ENCODE data around the gene CD48. TPM values are rescaled to one million over a fixed set of nuclear protein-coding genes. Genes with fewer than 3 reads are reported as not detected.

CD48 gene
- total RNA-seq, 1 donor from 2014 or later: not detected

DNA sequence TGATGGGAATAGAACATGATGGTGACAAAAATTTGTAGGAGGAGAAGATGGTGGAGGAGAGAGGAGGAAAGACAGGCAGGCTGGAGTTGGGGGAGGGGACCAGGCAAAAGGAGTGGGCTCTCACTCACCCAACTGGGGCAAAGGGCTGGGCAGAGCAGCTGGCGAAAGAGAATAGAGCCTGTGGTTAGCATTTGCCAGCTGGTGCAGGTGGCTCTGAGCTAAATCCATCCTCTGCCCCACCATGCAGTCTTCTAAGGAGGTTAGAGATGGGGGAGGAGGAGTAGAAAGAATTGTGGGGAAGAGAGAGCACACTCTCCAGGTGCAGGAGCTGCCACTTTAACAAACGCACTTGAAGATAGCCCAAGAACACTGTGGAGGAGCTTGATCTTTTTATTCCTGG, 37.2 kb downstream of the CD48 start:
- no peak for DNase-seq (ENCODE audit: low spot score)
- peaks cover 3% of the 10 kb centered on the region for H3K9me3 Mint-ChIP-seq (ENCODE audit: low read depth)
- H3K27ac Mint-ChIP-seq (ENCODE audit: unreplicated experiment): no peak overlapping the region
- TF ChIP-seq, protein P1, sequence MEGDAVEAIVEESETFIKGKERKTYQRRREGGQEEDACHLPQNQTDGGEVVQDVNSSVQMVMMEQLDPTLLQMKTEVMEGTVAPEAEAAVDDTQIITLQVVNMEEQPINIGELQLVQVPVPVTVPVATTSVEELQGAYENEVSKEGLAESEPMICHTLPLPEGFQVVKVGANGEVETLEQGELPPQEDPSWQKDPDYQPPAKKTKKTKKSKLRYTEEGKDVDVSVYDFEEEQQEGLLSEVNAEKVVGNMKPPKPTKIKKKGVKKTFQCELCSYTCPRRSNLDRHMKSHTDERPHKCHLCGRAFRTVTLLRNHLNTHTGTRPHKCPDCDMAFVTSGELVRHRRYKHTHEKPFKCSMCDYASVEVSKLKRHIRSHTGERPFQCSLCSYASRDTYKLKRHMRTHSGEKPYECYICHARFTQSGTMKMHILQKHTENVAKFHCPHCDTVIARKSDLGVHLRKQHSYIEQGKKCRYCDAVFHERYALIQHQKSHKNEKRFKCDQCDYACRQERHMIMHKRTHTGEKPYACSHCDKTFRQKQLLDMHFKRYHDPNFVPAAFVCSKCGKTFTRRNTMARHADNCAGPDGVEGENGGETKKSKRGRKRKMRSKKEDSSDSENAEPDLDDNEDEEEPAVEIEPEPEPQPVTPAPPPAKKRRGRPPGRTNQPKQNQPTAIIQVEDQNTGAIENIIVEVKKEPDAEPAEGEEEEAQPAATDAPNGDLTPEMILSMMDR (IDR thresholded peaks at IDR 0.05): no peak
- no peak overlapping the region for H3K4me3 Mint-ChIP-seq (ENCODE audit: unreplicated experiment)
- H3K36me3 Mint-ChIP-seq (ENCODE audit: low read depth): no peaks in the 10 kb centered on the region
- no peaks in the 10 kb centered on the region for H3K4me1 Mint-ChIP-seq (ENCODE audit: low read depth)
- H3K27me3 Mint-ChIP-seq (ENCODE audit: low read depth): peaks cover 29% of the 10 kb centered on the region

DNA sequence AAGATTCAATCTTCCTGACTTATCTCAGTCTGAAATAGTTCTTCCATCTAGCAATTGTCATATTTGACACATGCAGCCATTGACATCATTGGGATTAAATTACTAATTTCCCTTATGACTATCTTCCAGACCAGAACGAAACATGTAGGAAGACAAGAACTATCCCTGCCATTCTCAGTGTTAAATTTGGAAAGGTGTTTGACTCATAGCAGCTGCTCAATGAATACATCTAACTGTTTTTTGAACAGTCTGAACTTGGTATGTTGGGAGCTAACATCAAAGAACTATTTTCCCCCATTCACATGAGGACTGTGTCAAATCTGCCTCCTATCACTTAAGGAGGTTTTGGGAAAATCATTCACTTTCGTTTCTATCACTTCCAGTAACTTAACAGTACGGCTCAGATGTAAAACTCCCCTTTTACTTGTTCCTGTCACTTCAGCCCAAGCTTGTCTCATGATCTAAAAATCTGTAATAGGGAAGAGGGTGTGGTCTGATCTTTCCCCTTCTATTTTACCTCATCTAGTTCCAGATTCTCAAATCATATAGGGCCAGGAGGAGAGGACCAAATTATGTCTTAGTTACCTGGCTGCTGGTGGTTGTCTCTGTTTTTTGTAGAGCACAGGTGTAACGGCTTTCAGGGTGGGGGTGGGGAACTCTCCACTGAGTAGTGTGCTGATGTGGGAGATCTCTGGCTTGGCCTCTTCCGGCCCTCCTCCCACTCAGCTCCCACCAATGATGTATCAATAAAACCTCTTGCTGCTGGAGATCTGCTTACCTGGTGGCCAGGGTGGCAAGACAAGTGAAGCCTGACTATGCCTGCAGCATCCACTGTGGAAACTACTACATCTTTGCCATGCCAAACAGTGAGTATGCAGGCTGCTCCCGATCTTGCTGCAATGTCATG, 38.6 kb downstream of the CD48 start:
- H3K4me1 Mint-ChIP-seq (ENCODE audit: low read depth): no peaks in the 10 kb centered on the region
- H3K36me3 Mint-ChIP-seq (ENCODE audit: low read depth): no peaks in the 10 kb centered on the region
- no peak for DNase-seq (ENCODE audit: low spot score)
- no peak overlapping the region for H3K4me3 Mint-ChIP-seq (ENCODE audit: unreplicated experiment)
- no peak overlapping the region for H3K27ac Mint-ChIP-seq (ENCODE audit: unreplicated experiment)
- H3K27me3 Mint-ChIP-seq (ENCODE audit: low read depth): peaks cover 20% of the 10 kb centered on the region
- H3K9me3 Mint-ChIP-seq (ENCODE audit: low read depth): peaks cover 5% of the 10 kb centered on the region
- TF ChIP-seq, protein P1 (IDR thresholded peaks at IDR 0.05): no peak

DNA sequence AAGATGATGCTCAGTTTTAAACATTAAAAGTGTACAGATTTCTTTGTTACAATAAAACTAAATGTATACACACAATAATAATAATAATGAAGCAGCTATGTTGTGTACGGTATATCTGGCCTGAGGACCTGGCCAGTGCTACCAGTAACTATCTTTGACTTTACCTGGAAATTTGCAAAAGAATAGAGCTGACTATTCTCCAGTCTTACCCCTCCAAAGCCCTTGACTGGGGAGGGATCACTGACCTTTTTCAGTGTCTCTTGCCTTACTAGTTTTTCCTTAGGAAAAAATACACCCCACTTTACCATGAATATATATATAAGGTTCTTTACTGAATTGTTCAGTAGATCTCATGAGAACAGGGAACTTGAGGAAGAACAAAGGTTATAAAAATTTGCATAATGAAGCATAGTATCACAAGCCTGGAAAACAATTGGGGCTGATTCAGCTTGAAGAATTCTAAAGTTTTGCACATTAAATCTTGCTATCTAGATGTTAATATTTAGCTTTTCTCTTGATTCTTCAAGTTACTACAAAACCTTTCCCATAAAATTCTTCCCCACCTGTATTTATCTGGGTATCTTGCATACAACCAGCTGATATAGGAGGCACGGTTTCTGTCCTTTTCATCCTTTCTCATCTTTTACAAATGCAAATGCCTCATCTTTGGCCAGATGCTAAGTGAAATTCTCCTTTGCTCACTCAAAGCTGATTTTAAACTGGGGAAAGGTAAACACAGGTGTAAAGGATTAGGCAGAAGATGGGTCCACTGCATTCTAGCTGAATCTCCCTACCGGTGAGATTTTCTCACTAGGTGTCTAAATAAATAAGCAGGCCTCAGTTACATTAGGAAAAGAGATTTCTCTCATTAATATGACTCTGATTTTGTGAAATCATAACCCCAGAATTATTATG, 39.8 kb downstream of the CD48 start:
- H3K27me3 Mint-ChIP-seq (ENCODE audit: low read depth): peaks cover 10% of the 10 kb centered on the region
- H3K4me1 Mint-ChIP-seq (ENCODE audit: low read depth): no peaks in the 10 kb centered on the region
- H3K36me3 Mint-ChIP-seq (ENCODE audit: low read depth): no peaks in the 10 kb centered on the region
- H3K27ac Mint-ChIP-seq (ENCODE audit: unreplicated experiment): no peak overlapping the region
- DNase-seq (ENCODE audit: low spot score): no peak
- peaks cover 5% of the 10 kb centered on the region for H3K9me3 Mint-ChIP-seq (ENCODE audit: low read depth)
- TF ChIP-seq, protein P1 (IDR thresholded peaks at IDR 0.05): no peak
- no peak overlapping the region for H3K4me3 Mint-ChIP-seq (ENCODE audit: unreplicated experiment)

DNA sequence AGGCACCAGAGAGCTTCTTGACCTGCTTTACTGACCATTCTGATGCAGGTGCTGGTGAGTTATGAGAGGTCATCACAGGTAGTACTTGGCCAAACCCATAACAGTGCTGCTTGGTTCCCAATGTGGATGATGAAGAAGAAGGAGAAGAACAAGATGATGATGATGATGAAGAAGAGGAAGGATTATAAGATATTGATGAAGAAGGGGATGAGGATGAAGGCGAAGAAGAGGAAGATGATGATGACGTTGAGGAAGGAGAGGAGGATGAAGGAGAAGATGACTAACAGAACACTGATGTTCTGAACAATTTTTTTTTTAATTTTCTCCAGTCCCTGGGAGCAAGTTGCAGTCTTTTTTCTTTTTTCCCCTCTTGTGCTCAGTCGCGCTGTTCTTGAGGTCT, 40.9 kb downstream of the CD48 start:
- no peaks in the 10 kb centered on the region for H3K36me3 Mint-ChIP-seq (ENCODE audit: low read depth)
- H3K27ac Mint-ChIP-seq (ENCODE audit: unreplicated experiment): no peak overlapping the region
- H3K27me3 Mint-ChIP-seq (ENCODE audit: low read depth): peaks cover 10% of the 10 kb centered on the region
- no peak overlapping the region for H3K4me3 Mint-ChIP-seq (ENCODE audit: unreplicated experiment)
- no peaks in the 10 kb centered on the region for H3K4me1 Mint-ChIP-seq (ENCODE audit: low read depth)
- TF ChIP-seq, protein P1 (IDR thresholded peaks at IDR 0.05): no peak
- DNase-seq (ENCODE audit: low spot score): no peak
- H3K9me3 Mint-ChIP-seq (ENCODE audit: low read depth): peaks cover 5% of the 10 kb centered on the region

DNA sequence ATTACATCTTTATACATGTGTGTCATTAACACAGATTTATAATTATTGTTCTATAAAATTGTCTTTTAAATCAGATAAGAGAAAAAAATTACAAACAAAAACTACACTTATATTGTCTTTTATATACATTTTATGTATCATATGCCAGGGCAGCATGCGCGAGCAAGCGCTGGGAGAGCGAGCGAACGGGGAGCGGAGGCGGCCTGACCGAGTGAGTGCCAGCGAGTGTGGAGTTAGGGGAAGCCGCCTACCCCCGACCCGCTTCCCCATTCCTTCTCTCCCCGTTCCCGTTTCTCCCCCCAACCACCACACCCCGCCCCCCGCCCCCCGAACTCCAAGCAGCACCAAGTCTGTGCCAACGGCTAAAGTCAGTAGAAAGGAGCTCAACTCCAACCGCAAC, 41.8 kb downstream of the CD48 start:
- Mint-ChIP-seq H3K4me3 (ENCODE audit: unreplicated experiment) (no peak overlapping the region), H3K27ac (ENCODE audit: unreplicated experiment) (no peak overlapping the region), H3K9me3 (ENCODE audit: low read depth) (peaks cover 5% of the 10 kb centered on the region), H3K36me3 (ENCODE audit: low read depth) (no peaks in the 10 kb centered on the region), H3K4me1 (ENCODE audit: low read depth) (no peaks in the 10 kb centered on the region), H3K27me3 (ENCODE audit: low read depth) (peaks cover 11% of the 10 kb centered on the region)
- TF ChIP-seq, protein P1 (IDR thresholded peaks at IDR 0.05): no peak
- DNase-seq (ENCODE audit: low spot score): no peak

All from chondrocyte (in vitro differentiated cells).